GM18861 (cell line): Measurements from ENCODE around the gene ABHD15.

Experiments used
- ATAC-seq: cut with Tn5 transposase; IDR thresholded peaks from one replicate; pipeline ENCODE4 v1.9.1; 2021; ENCODE audit not compliant: unreplicated experiment

ABHD15 gene

GRCh38 chr17:29566473-29567303, at the start of gene ABHD15:
Gene ABHD15, minus strand, starts transcription at chr17:29567037. Its CDS starts 71 bp downstream, at chr17:29566966.
- no peak for ATAC-seq

- peak; percentile 36 for ATAC-seq
Measured at GRCh38 chr17:29615492-29616299, 48.9 kb upstream of the ABHD15 start.

- ATAC-seq, result no peak
Measured at GRCh38 chr17:29615048-29615385, 48.2 kb upstream of the ABHD15 start.

- ATAC-seq, result no peak
Measured at GRCh38 chr17:29614349-29615047, 47.7 kb upstream of the ABHD15 start.

GRCh38 chr17:29613856-29614255, 47.0 kb upstream of the ABHD15 start:
- ATAC-seq, result no peak

- no peak for ATAC-seq
Measured at GRCh38 chr17:29613352-29613837, 46.6 kb upstream of the ABHD15 start.

- no peak for ATAC-seq
Measured at GRCh38 chr17:29612404-29613280, 45.8 kb upstream of the ABHD15 start.

- no peak for ATAC-seq
Measured at GRCh38 chr17:29612094-29612403, 45.2 kb upstream of the ABHD15 start.

- no peak for ATAC-seq
Measured at GRCh38 chr17:29611351-29612093, 44.7 kb upstream of the ABHD15 start.

GRCh38 chr17:29610395-29610794, 43.6 kb upstream of the ABHD15 start:
- ATAC-seq, result no peak

- ATAC-seq, result no peak
Measured at GRCh38 chr17:29608986-29609385, 42.1 kb upstream of the ABHD15 start.

GRCh38 chr17:29607557-29608195, 40.8 kb upstream of the ABHD15 start:
- no peak for ATAC-seq

- ATAC-seq, result no peak
Measured at GRCh38 chr17:29603109-29603674, 36.4 kb upstream of the ABHD15 start.

GRCh38 chr17:29597361-29598172, 30.7 kb upstream of the ABHD15 start:
- no peak for ATAC-seq

- no peak for ATAC-seq
Measured at GRCh38 chr17:29596811-29597210, 30.0 kb upstream of the ABHD15 start.

GRCh38 chr17:29595943-29596774, 29.3 kb upstream of the ABHD15 start:
- no peak for ATAC-seq
